PC-9 (cell line): ENCODE data around the gene PLVAP. TPM values are rescaled to one million over a fixed set of nuclear protein-coding genes. Genes with fewer than 3 reads are reported as not detected.

Experiments used
- BruUV-seq: library from RNA; stranded (reverse); fragments of 400-500 nt; replicated peaks from 2 replicates; lab custom pipeline; 2021; lab: Mats Ljungman, UMichigan
- CTCF ChIA-PET: fragments of 300-600 bp; sonication (Branson Sonifier 250); formaldehyde crosslinking; loops from one replicate; lab custom pipeline; 2022; ENCODE audit warnings: antibody characterized with exemption; lab: Charles Lee
- POLR2A ChIA-PET: fragments of 300-600 bp; sonication (Branson Sonifier 250); formaldehyde crosslinking; loops from one replicate; lab custom pipeline; 2022; ENCODE audit warnings: antibody characterized with exemption; ENCODE audit not compliant: unreplicated experiment; lab: Charles Lee
- DNase-seq, 2 experiments: peaks; one replicate each; pipeline versions ENCODE4 v3.0.0 to v3.0.0-alpha.2; 2015 to 2022; ENCODE audit warnings: mixed read lengths in 1 of 2
- H2AFZ ChIP-seq: fragments of 200-600 bp; sonication (generic); 2 replicates; pipeline ENCODE4 v1.8.1; 2017; ENCODE audit warnings: antibody characterized with exemption
- H3F3A ChIP-seq: fragments of 200-600 bp; sonication (generic); 2 replicates; pipeline ENCODE4 v1.8.1; 2017; ENCODE audit warnings: antibody characterized with exemption, mild to moderate bottlenecking, low read depth; ENCODE audit not compliant: insufficient read depth
- H3K27ac ChIP-seq: fragments of 200-600 bp; sonication (generic); 2 replicates; pipeline ENCODE4 v1.6.1; 2016; ENCODE audit warnings: mixed run types
- H3K27me3 ChIP-seq: fragments of 200-600 bp; sonication (generic); 2 replicates; pipeline ENCODE4 v1.6.1; 2016; ENCODE audit warnings: low read depth, mixed run types; ENCODE audit not compliant: insufficient read depth
- H3K36me3 ChIP-seq: fragments of 200-600 bp; sonication (generic); 2 replicates; pipeline ENCODE4 v1.6.1; 2016; ENCODE audit warnings: low read depth, mixed run types
- H3K4me1 ChIP-seq: fragments of 200-600 bp; sonication (generic); replicated peaks from 2 replicates; pipeline ENCODE4 v1.6.1; 2016; ENCODE audit warnings: mixed run types; ENCODE audit not compliant: insufficient read depth
- H3K4me2 ChIP-seq: fragments of 200-600 bp; sonication (generic); 2 replicates; pipeline ENCODE4 v1.6.1; 2017; ENCODE audit warnings: mixed run types
- H3K4me3 ChIP-seq: fragments of 200-600 bp; sonication (generic); 2 replicates; pipeline ENCODE4 v1.6.1; 2016; ENCODE audit warnings: mixed run types
- H3K79me2 ChIP-seq: fragments of 200-600 bp; sonication (generic); 2 replicates; pipeline ENCODE4 v1.6.1; 2017; ENCODE audit warnings: low read depth, mixed run types
- H3K9me2 ChIP-seq: fragments of 200-600 bp; sonication (generic); 2 replicates; pipeline ENCODE4 v1.8.1; 2017; ENCODE audit warnings: mild to moderate bottlenecking; ENCODE audit not compliant: insufficient read depth
- H3K9me3 ChIP-seq: fragments of 200-600 bp; sonication (generic); 2 replicates; pipeline ENCODE4 v1.8.1; 2016; ENCODE audit warnings: low read depth; ENCODE audit not compliant: insufficient read depth
- H4K20me1 ChIP-seq: fragments of 200-600 bp; sonication (generic); 2 replicates; pipeline ENCODE4 v1.8.1; 2017; ENCODE audit not compliant: insufficient read depth
- EZH2 ChIP-seq: fragments of 200-600 bp; sonication (generic); IDR thresholded peaks from 2 replicates; pipeline ENCODE4 v1.8.0; 2017; ENCODE audit warnings: antibody characterized with exemption, low read depth
- intact Hi-C: fragments of 100-400 bp; cut with micrococcal nuclease; formaldehyde crosslinking; loops from one replicate; pipeline ENCODE4 v1.10.0; 2022; ENCODE audit not compliant: unreplicated experiment
- total RNA-seq: library from RNA; stranded (reverse); gene quantifications from 2 replicates; pipeline ENCODE4 v1.2.3, GENCODE V29; 2021
- TF ChIP-seq, protein P1 (sequence below): fragments of 200-600 bp; sonication (generic); conservative IDR thresholded peaks from 2 replicates; pipeline ENCODE4 v1.6.1; 2017; ENCODE audit warnings: mixed run types, antibody characterized with exemption, mild to moderate bottlenecking, moderate library complexity

The PLVAP gene
- total RNA-seq, 1 experiment from 2014 or later: not detected

DNA sequence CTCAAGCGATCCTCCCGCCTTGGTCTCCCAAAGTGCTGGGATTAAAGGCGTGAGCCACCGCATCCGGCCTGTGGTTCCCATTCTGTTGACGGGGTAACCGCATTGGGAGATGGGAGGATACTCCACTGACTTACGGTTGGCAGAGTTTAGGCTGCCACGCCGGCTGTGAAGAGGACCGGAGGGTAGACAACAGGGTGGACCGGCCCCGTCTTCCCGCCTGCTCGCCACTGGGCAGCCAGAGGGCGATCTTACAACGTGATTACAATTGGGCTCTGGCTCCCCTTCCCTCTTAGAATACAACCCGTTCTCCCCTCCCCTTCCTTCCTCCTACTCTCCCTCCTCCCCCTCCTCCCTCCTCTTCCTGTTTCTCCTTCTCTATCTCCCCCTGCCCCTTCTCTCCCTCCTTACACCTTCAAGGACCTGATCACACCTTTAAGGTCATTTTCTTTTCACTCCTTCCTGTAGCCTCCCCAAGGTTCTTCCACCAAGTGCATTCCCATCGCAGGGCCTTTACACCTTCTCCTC, 17.8 kb upstream of the PLVAP start:
- H2AFZ ChIP-seq: no peak overlapping the region
- intact Hi-C loops: no loop called here
- no peak overlapping the region; the same call in 1 of the 2 replicates for H3K4me2 ChIP-seq

GRCh38 chr19:17393914-17394313, 16.8 kb upstream of the PLVAP start, which contains the start of gene CCDC194:
Gene CCDC194, minus strand, starts transcription at chr19:17394196. Its CDS starts 38 bp downstream, at chr19:17394158.
- no peak within 1 kb of the TSS; the same call in 1 of the 2 replicates for H3K4me2 ChIP-seq
- BruUV-seq: no TSS peak
- no peaks in the 10 kb centered on the region for H3K9me2 ChIP-seq
- ChIA-PET POLR2A (no interaction called here), CTCF (no interaction called here)
- H4K20me1 ChIP-seq: no peaks in the 10 kb centered on the region
- intact Hi-C loops: no loop called here
- peaks cover 6% of the 10 kb centered on the region; the same call in 1 of the 2 replicates for H3F3A ChIP-seq
- H3K36me3 ChIP-seq: no peaks in the 10 kb centered on the region
- H3K27ac ChIP-seq: no peak within 1 kb of the TSS
- TF ChIP-seq, protein P1, sequence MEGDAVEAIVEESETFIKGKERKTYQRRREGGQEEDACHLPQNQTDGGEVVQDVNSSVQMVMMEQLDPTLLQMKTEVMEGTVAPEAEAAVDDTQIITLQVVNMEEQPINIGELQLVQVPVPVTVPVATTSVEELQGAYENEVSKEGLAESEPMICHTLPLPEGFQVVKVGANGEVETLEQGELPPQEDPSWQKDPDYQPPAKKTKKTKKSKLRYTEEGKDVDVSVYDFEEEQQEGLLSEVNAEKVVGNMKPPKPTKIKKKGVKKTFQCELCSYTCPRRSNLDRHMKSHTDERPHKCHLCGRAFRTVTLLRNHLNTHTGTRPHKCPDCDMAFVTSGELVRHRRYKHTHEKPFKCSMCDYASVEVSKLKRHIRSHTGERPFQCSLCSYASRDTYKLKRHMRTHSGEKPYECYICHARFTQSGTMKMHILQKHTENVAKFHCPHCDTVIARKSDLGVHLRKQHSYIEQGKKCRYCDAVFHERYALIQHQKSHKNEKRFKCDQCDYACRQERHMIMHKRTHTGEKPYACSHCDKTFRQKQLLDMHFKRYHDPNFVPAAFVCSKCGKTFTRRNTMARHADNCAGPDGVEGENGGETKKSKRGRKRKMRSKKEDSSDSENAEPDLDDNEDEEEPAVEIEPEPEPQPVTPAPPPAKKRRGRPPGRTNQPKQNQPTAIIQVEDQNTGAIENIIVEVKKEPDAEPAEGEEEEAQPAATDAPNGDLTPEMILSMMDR: no peak
- no peak for TF ChIP-seq EZH2
- H2AFZ ChIP-seq: no peak within 1 kb of the TSS
- H3K4me3 ChIP-seq: no peak within 1 kb of the TSS
- no peak for DNase-seq
- H3K27me3 ChIP-seq: no peaks in the 10 kb centered on the region
- H3K79me2 ChIP-seq: no peaks in the 10 kb centered on the region
- 0 out of 2 replicates have a peak, but pooled peaks cover 4% of the 10 kb centered on the region for H3K9me3 ChIP-seq
- H3K4me1 ChIP-seq: peaks cover 7% of the 10 kb centered on the region

More for the DNA sequence above, 17.8 kb upstream of the PLVAP start:
- no peaks in the 10 kb centered on the region for H4K20me1 ChIP-seq
- no peak overlapping the region for H3K4me3 ChIP-seq
- H3K27ac ChIP-seq: no peak overlapping the region
- POLR2A ChIA-PET: no interaction called here
- no peaks in the 10 kb centered on the region; the same call in 1 of the 2 replicates for H3F3A ChIP-seq
- no peaks in the 10 kb centered on the region for H3K9me2 ChIP-seq
- H3K4me1 ChIP-seq: peaks cover 7% of the 10 kb centered on the region
- TF ChIP-seq EZH2: no peak
- TF ChIP-seq, protein P1: peak; percentile 72
- no peaks in the 10 kb centered on the region for H3K79me2 ChIP-seq
- CTCF ChIA-PET: no interaction called here
- H3K9me3 ChIP-seq: no peaks in the 10 kb centered on the region
- no peaks in the 10 kb centered on the region for H3K36me3 ChIP-seq
- H3K27me3 ChIP-seq: no peaks in the 10 kb centered on the region
- DNase-seq: peak in 1 of 2 experiments; percentile 24
- BruUV-seq: no TSS peak

- CTCF ChIA-PET: no interaction called here
- H3F3A ChIP-seq: peaks cover 7% of the 10 kb centered on the region; the same call in 1 of the 2 replicates
- POLR2A ChIA-PET: no interaction called here
- no peaks in the 10 kb centered on the region for H3K9me2 ChIP-seq
- intact Hi-C loops: no loop called here
- H3K4me2 ChIP-seq: no peak overlapping the region
- H3K9me3 ChIP-seq: 0 out of 2 replicates have a peak, but pooled peaks cover 4% of the 10 kb centered on the region
- H3K27ac ChIP-seq: no peak overlapping the region
- TF ChIP-seq EZH2: no peak
- TF ChIP-seq, protein P1: no peak; the same call in 1 of the 2 replicates
- no peaks in the 10 kb centered on the region for H3K79me2 ChIP-seq
- no peaks in the 10 kb centered on the region for H3K27me3 ChIP-seq
- BruUV-seq: no TSS peak
- no peak overlapping the region for H2AFZ ChIP-seq
- no peak overlapping the region for H3K4me3 ChIP-seq
- peak in 1 of 2 experiments; percentile 42 for DNase-seq
- H3K4me1 ChIP-seq: peaks cover 7% of the 10 kb centered on the region
- no peaks in the 10 kb centered on the region for H3K36me3 ChIP-seq
- no peaks in the 10 kb centered on the region for H4K20me1 ChIP-seq
Measured at GRCh38 chr19:17393002-17393401, 15.9 kb upstream of the PLVAP start.
